Measurements from ENCODE around the gene CHRD.

The CHRD gene

GRCh38 chr3:184380627-184381260, 890 bp downstream of the CHRD start:
- Histone ChIP-seq H3K9me3 (ENCODE audit: insufficient read depth, low read depth, low read length) (no peaks in the 10 kb centered on the region; the same call in 1 of the 2 replicates), H3K4me1 (ENCODE audit: insufficient read depth, low read length) (peaks cover 19% of the 10 kb centered on the region; the same call in 1 of the 2 replicates), H3K36me3 (ENCODE audit: insufficient read depth, low read depth, low read length) (no peaks in the 10 kb centered on the region), H3K27me3 (ENCODE audit: insufficient read depth, low read length) (peaks cover 63% of the 10 kb centered on the region), H3K9ac (ENCODE audit: low read depth, low read length) (no peak overlapping the region), H3K4me3 (ENCODE audit: low read length) (peak overlapping the region; percentile 65), H3K27ac (ENCODE audit: low read length) (no peak overlapping the region)

DNA sequence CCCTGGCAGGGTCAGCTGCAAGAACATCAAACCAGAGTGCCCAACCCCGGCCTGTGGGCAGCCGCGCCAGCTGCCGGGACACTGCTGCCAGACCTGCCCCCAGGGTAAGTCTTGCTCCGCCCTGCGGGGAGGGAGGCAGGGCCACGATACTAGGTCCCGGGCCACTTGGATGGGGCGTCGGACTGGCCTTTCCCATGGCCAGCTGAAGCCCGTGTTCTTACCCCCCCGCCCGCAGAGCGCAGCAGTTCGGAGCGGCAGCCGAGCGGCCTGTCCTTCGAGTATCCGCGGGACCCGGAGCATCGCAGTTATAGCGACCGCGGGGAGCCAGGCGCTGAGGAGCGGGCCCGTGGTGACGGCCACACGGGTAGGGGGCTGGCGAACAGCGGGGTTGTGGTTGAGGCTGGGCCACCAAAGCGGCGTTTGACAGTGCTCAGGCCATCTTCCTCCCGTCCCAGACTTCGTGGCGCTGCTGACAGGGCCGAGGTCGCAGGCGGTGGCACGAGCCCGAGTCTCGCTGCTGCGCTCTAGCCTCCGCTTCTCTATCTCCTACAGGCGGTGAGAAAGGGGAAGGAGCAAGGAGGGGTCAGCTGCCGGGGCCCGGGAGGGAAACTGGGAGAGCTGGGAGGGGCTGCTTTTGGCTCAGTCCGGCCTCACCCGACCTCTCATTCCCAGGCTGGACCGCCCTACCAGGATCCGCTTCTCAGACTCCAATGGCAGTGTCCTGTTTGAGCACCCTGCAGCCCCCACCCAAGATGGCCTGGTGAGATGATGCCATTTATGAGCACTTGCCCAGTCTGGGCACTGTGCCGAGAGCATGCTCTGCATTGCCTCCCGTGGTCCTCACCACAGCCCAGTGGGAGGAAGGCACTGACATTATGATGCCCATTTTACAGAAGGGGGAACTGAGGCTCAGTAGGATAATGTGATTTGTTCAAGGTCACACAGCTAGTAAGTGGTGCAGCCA, 1.7 kb downstream of the CHRD start:
- no peaks in the 10 kb centered on the region; the same call in 1 of the 2 replicates for H3K9me3 ChIP-seq (ENCODE audit: insufficient read depth, low read depth, low read length)
- peaks cover 19% of the 10 kb centered on the region; the same call in 1 of the 2 replicates for H3K4me1 ChIP-seq (ENCODE audit: insufficient read depth, low read length)
- H3K36me3 ChIP-seq (ENCODE audit: insufficient read depth, low read depth, low read length) = no peaks in the 10 kb centered on the region
- peak overlapping the region; percentile 65; the same call in 1 of the 2 replicates for H3K4me3 ChIP-seq (ENCODE audit: low read length)
- H3K27me3 ChIP-seq (ENCODE audit: insufficient read depth, low read length) = peaks cover 62% of the 10 kb centered on the region
- H3K27ac ChIP-seq (ENCODE audit: low read length) = no peak overlapping the region
- no peak overlapping the region for H3K9ac ChIP-seq (ENCODE audit: low read depth, low read length)

DNA sequence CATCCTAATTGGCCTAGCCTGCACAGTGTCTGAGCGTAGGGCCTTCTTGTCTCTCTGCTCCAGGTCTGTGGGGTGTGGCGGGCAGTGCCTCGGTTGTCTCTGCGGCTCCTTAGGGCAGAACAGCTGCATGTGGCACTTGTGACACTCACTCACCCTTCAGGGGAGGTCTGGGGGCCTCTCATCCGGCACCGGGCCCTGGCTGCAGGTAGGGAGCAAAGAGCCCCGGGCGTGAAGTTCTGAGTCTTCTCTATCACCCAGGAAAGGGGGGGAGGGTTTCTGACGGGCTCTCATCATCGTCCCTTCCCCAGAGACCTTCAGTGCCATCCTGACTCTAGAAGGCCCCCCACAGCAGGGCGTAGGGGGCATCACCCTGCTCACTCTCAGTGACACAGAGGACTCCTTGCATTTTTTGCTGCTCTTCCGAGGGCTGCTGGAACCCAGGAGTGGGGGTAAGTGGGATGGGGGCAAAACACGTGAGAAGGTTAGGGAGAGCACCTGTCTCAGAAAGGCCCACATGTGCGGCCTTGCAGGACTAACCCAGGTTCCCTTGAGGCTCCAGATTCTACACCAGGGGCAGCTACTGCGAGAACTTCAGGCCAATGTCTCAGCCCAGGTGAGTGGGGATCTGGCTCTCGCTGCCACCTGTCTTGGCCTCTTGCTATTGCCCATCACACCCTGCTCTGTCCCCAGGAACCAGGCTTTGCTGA, 2.6 kb downstream of the CHRD start:
- Histone ChIP-seq H3K4me1 (ENCODE audit: insufficient read depth, low read length) (peaks cover 17% of the 10 kb centered on the region; the same call in 1 of the 2 replicates), H3K36me3 (ENCODE audit: insufficient read depth, low read depth, low read length) (no peaks in the 10 kb centered on the region), H3K27ac (ENCODE audit: low read length) (no peak overlapping the region), H3K4me3 (ENCODE audit: low read length) (no peak overlapping the region), H3K9me3 (ENCODE audit: insufficient read depth, low read depth, low read length) (no peaks in the 10 kb centered on the region; the same call in 1 of the 2 replicates), H3K9ac (ENCODE audit: low read depth, low read length) (no peak overlapping the region), H3K27me3 (ENCODE audit: insufficient read depth, low read length) (peaks cover 56% of the 10 kb centered on the region)

- Histone ChIP-seq H3K9me3 (ENCODE audit: insufficient read depth, low read depth, low read length) (no peaks in the 10 kb centered on the region; the same call in 1 of the 2 replicates), H3K4me3 (ENCODE audit: low read length) (no peak overlapping the region), H3K27ac (ENCODE audit: low read length) (no peak overlapping the region), H3K27me3 (ENCODE audit: insufficient read depth, low read length) (peaks cover 49% of the 10 kb centered on the region), H3K36me3 (ENCODE audit: insufficient read depth, low read depth, low read length) (no peaks in the 10 kb centered on the region), H3K9ac (ENCODE audit: low read depth, low read length) (no peak overlapping the region), H3K4me1 (ENCODE audit: insufficient read depth, low read length) (peaks cover 10% of the 10 kb centered on the region; the same call in 1 of the 2 replicates)
These were observed 3.3 kb downstream of the CHRD start for GRCh38 chr3:184383033-184383740.

DNA sequence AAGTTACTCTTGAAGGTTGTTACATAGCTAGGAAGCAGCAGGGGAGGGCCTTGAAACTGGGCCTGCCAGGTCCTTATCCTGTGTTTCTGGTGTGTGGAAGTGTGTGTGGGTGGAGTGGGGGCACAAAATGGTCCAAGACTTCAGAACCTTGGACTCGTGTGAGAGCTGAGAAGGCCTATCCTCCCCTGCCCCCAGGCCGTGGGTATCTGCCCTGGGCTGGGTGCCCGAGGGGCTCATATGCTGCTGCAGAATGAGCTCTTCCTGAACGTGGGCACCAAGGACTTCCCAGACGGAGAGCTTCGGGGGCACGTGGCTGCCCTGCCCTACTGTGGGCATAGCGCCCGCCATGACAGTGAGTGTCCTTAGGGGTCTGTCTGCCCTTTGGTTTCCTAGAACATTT, 4.5 kb downstream of the CHRD start:
- H3K27me3 ChIP-seq (ENCODE audit: insufficient read depth, low read length) = peaks cover 38% of the 10 kb centered on the region

GRCh38 chr3:184384856-184385422, 5.1 kb downstream of the CHRD start:
- Histone ChIP-seq H3K27me3 (ENCODE audit: insufficient read depth, low read length) (peaks cover 35% of the 10 kb centered on the region), H3K27ac (ENCODE audit: low read length) (no peak overlapping the region), H3K9ac (ENCODE audit: low read depth, low read length) (no peak overlapping the region), H3K4me1 (ENCODE audit: insufficient read depth, low read length) (peaks cover 4% of the 10 kb centered on the region; the same call in 1 of the 2 replicates), H3K9me3 (ENCODE audit: insufficient read depth, low read depth, low read length) (no peaks in the 10 kb centered on the region; the same call in 1 of the 2 replicates), H3K36me3 (ENCODE audit: insufficient read depth, low read depth, low read length) (no peaks in the 10 kb centered on the region), H3K4me3 (ENCODE audit: low read length) (no peak overlapping the region)

More for the DNA sequence above, 4.5 kb downstream of the CHRD start:
- Histone ChIP-seq H3K36me3 (ENCODE audit: insufficient read depth, low read depth, low read length) (no peaks in the 10 kb centered on the region), H3K27ac (ENCODE audit: low read length) (no peak overlapping the region), H3K9ac (ENCODE audit: low read depth, low read length) (no peak overlapping the region), H3K4me3 (ENCODE audit: low read length) (no peak overlapping the region), H3K9me3 (ENCODE audit: insufficient read depth, low read depth, low read length) (no peaks in the 10 kb centered on the region; the same call in 1 of the 2 replicates), H3K4me1 (ENCODE audit: insufficient read depth, low read length) (peaks cover 4% of the 10 kb centered on the region; the same call in 1 of the 2 replicates)

DNA sequence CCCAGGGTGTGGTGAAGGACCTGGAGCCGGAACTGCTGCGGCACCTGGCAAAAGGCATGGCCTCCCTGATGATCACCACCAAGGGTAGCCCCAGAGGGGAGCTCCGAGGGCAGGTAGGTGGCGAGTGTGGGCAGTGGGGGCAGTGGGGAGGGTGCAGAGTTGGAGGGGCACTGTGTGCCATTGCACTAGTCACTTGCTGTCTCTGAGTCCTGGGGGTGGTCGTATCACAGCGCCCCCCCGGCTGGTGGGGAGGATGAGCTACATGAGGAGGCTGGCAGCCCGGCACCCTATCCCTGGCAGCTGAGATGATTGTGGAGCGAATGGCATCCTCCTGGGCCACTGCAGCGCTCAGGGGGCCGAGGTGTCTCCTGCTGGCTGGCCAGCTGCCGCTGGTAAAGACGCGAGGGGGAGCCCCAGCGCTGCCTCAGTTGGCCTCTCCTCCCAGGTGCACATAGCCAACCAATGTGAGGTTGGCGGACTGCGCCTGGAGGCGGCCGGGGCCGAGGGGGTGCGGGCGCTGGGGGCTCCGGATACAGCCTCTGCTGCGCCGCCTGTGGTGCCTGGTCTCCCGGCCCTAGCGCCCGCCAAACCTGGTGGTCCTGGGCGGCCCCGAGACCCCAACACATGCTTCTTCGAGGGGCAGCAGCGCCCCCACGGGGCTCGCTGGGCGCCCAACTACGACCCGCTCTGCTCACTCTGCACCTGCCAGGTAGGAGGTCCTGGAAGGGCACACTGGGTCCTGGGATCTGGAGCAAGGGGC, 6.4 kb downstream of the CHRD start:
- Histone ChIP-seq H3K4me1 (ENCODE audit: insufficient read depth, low read length) (no peaks in the 10 kb centered on the region), H3K36me3 (ENCODE audit: insufficient read depth, low read depth, low read length) (no peaks in the 10 kb centered on the region), H3K9ac (ENCODE audit: low read depth, low read length) (no peak overlapping the region), H3K27me3 (ENCODE audit: insufficient read depth, low read length) (peaks cover 27% of the 10 kb centered on the region), H3K27ac (ENCODE audit: low read length) (no peak overlapping the region), H3K9me3 (ENCODE audit: insufficient read depth, low read depth, low read length) (no peaks in the 10 kb centered on the region), H3K4me3 (ENCODE audit: low read length) (no peak overlapping the region)

GRCh38 chr3:184387174-184387714, 7.4 kb downstream of the CHRD start:
- Histone ChIP-seq H3K9me3 (ENCODE audit: insufficient read depth, low read depth, low read length) (no peaks in the 10 kb centered on the region), H3K27me3 (ENCODE audit: insufficient read depth, low read length) (peaks cover 17% of the 10 kb centered on the region), H3K27ac (ENCODE audit: low read length) (no peak overlapping the region), H3K9ac (ENCODE audit: low read depth, low read length) (no peak overlapping the region), H3K4me3 (ENCODE audit: low read length) (no peak overlapping the region), H3K36me3 (ENCODE audit: insufficient read depth, low read depth, low read length) (no peaks in the 10 kb centered on the region), H3K4me1 (ENCODE audit: insufficient read depth, low read length) (no peaks in the 10 kb centered on the region)

DNA sequence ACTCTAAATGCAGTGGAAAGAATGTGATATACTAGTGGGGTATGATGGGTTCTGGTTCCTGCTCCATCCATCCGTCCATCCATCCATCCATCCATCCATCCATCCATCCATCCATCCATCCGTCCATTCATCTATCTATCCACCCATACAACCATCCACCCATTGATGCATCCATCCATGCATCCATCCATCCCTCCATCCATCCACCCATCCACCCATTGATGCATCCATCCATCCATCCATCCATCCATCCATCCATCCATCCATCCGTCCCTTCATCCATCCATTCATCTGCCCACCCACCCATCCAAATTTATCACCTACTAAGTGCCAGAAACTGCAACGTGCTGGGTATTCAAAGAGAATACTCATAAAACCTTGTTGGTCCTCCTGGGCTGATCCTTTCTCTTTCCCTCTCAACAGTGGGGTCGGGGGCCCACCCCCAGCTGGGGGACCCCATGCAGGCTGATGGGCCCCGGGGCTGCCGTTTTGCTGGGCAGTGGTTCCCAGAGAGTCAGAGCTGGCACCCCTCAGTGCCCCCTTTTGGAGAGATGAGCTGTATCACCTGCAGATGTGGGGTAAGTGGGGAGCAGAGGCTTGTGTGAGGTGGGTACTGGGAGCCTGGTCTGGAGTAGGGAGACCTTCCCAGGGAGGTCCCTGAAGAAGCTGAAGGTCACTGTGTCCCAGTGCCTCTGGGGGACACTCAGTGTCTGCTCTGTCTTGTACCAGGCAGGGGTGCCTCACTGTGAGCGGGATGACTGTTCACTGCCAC, 8.5 kb downstream of the CHRD start:
- H3K4me1 ChIP-seq (ENCODE audit: insufficient read depth, low read length) = no peaks in the 10 kb centered on the region
- no peak overlapping the region for H3K27ac ChIP-seq (ENCODE audit: low read length)
- no peaks in the 10 kb centered on the region for H3K36me3 ChIP-seq (ENCODE audit: insufficient read depth, low read depth, low read length)
- no peak overlapping the region for H3K4me3 ChIP-seq (ENCODE audit: low read length)
- H3K9ac ChIP-seq (ENCODE audit: low read depth, low read length) = no peak overlapping the region
- H3K27me3 ChIP-seq (ENCODE audit: insufficient read depth, low read length) = peaks cover 6% of the 10 kb centered on the region
- no peaks in the 10 kb centered on the region for H3K9me3 ChIP-seq (ENCODE audit: insufficient read depth, low read depth, low read length)

DNA sequence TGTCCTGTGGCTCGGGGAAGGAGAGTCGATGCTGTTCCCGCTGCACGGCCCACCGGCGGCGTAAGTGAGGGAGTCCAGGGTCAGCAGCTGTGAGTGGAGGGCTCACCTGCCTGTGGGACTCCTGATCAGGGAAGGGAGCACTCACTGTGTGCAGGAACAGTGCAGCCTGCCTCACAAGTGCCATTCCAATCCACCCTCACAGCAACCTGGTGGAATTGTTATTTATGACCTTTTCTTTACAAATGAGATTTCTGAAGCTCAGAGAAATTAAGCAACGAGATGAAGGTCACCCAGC, 9.0 kb downstream of the CHRD start:
- no peaks in the 10 kb centered on the region for H3K9me3 ChIP-seq (ENCODE audit: insufficient read depth, low read depth, low read length)
- H3K27me3 ChIP-seq (ENCODE audit: insufficient read depth, low read length) = peaks cover 3% of the 10 kb centered on the region; the same call in 1 of the 2 replicates
- no peak overlapping the region for H3K27ac ChIP-seq (ENCODE audit: low read length)
- no peaks in the 10 kb centered on the region for H3K4me1 ChIP-seq (ENCODE audit: insufficient read depth, low read length)
- no peak overlapping the region for H3K9ac ChIP-seq (ENCODE audit: low read depth, low read length)
- H3K36me3 ChIP-seq (ENCODE audit: insufficient read depth, low read depth, low read length) = no peaks in the 10 kb centered on the region
- H3K4me3 ChIP-seq (ENCODE audit: low read length) = no peak overlapping the region
